HG03064 (cell line): Measurements from ENCODE around the gene OSBPL3.
A peak's percentile ranks its signal among the peaks of the same experiment; 100 is the strongest.

ENCODE experiments used
- ATAC-seq: cut with Tn5 transposase; IDR thresholded peaks from one replicate; pipeline ENCODE4 v1.9.1; 2021; ENCODE audit warnings: low read depth; ENCODE audit not compliant: unreplicated experiment

OSBPL3 gene

DNA sequence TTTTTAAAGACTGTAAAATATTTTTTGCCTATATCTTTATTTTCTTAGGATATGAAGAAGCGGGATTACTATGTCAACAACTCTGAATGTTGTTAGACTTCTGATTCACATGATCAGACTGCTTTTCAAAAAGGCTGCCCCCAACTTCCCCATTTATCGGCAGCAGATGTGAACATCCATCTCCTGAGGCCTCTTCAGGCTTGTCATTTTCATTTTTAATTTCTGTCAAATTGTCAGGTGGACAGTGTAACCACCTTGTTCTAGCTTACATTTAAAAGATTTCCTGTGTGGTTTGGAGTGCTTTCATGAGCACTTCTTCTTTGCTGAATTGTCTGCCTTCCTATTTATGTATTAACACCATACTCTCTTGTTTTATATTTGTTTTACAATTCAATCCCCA lies 143.9 kb downstream of the OSBPL3 start:
- peak; percentile 74 for ATAC-seq

DNA sequence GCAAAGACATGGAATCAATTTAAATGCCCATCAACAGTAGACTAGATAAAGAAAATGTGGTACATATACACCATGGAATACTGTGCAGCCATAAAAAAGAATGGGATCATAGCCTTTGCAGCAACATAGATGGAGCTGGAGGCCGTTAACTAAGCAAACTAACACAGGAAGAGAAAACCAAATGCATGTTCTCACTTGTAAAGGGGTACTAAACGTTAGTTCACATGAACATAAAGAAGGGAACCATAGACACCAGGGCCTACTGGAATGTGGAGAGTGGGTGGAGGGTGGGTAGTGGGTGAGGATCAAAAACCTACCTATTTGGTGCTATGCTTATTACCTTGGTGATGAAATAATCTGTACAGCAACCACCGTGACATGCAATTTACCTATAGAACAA lies 144.3 kb downstream of the OSBPL3 start:
- ATAC-seq: peak; percentile 17

DNA sequence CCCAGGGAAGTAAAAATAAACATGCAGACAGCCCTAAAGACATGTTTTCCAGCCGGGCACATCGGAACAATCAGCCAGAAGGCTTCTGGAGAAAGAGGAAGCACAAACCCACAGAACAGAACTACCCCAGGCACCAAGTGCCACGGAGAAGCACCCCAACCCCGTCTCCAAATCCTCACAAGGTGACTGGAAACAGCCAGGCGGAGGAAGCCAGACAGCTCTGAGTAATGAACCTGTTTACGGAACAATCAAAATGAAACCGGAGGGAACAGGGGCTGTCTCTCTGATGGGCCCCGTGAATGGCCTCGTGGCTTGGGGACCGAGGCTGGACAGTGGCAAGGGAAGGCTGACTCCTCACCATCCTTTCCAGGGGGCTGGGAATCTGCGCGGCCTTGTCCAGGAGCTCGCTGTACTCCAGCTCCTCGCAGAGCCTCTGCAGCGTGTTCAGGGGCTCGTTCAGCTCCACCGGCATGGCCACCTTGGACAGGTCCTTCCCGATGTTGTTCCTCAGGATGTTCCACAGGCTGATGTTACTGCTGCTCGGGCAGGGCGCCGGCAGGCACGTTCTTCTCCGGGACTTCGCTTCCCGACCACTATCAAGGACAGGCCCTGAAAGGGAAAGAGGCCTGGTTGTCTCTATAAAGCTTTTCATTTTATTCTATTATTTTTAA lies 145.7 kb downstream of the OSBPL3 start:
- ATAC-seq: peak; percentile 42

DNA sequence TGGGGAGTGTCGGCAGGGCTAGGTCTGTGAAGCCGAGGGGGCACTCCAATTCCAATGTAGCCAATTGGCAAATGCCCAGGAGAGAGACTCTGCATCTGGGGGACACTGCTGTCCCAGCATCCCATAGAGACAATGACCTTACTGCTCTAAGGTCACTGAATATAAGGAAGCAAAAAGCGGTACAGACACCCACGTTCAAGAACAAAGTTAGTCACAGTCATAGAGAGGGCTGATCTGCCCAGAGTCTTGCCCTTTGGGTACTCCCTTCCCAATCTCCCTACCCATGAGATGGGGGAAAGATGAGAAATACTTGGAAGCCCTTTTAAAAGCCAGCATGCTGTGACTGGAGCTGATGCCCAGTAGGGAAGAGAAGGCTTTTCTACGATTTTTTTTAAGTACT lies 146.4 kb downstream of the OSBPL3 start:
- ATAC-seq: no peak

DNA sequence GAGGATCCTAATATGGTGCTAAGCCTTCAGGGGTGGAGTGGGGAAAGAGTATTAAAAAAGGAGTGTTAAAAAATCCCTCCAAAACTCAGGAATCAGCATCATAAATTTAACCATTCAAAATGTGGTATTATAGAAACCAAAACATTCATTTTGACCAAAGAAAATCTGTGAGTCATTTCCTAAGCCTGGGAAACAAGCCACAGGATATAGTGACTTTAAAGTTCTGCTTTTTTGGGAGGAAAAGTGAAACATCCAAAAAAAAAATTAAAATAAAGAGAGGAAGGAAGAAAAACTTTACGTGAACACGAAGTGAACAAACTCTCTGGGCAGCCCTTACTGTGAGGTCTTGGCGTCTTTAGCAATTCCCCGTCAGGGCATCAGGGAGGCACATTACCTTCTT lies 148.7 kb downstream of the OSBPL3 start:
- no peak for ATAC-seq

DNA sequence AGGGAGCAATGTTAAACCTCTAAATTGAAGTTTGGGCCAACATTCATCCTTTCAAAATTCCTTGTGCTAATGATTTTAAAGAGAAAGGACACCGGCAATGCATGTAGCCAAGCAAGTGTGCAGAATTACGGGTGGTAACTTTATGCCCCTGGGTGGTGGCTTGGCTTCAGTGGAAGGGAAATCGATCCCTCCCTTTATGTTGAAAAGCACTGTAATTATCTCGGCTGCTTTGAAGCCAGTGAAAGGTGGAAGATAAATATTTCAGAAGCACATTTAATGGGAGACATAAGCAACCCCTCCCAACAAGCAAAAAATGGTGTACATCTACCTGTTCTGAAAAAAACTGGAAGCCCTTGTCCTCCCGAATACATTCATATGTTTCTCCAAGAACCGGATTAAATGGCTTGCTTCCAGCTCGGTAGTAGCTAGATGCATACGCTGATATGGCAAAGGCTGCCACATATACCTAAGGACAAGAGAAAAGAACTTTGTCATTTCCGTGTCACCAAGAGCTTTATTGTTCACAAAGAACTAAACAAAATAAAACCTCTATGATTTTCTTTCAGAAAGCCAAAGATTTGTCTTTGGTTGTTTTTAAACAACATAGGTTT lies 149.4 kb downstream of the OSBPL3 start:
- no peak for ATAC-seq

DNA sequence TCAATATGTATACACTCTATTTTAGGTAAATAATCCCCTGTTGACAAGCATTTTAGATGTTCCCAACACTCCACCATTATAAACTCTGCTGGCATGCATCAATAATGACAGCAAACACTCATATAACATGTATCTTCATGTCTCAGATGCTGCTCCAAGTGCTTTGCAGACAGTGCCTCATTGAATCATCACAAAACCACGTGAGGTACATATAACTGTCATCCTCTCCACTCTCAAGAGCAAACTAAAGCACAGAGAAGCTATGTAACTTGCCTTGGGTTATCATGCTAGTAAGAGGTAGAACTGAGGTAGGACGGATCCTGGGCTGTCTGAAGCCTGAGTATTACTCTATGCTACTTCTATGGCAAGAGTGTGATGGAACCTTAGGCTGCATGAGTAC lies 150.2 kb downstream of the OSBPL3 start:
- ATAC-seq: no peak

DNA sequence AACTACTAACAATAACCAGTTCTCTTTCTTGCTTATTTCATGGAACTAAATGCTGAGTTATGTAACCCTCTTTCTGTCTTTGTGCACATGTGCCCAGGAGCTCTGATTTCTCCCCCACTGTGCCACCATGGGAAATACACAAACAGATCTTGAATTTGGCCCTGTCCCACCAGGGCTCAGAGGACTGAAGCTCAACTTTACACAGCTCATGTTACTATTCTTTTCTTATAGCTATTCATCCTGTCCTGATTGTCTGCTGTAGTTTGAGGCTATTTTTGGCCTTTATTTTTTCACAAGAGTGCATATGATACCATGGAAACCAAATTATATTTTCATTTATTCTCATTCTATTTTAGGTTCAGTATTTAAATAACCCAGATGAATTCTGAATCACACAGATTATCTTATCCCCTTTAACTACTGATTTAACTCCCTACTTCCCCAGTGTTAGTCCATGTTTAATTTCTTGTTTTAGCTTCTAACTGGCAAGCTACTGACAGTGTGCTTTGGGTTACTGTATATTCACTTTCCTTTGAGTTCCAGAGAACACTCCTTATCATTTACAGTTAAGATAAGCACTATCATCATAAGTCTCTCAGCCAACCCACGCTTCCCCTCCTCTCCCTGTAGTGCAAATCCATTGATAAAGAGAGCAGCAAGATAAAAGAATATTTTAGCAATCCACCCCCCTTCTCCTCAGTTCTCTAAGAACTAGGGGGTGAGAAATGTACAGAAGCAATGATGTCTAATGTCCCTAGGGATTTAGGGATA lies 150.9 kb downstream of the OSBPL3 start:
- ATAC-seq: no peak

DNA sequence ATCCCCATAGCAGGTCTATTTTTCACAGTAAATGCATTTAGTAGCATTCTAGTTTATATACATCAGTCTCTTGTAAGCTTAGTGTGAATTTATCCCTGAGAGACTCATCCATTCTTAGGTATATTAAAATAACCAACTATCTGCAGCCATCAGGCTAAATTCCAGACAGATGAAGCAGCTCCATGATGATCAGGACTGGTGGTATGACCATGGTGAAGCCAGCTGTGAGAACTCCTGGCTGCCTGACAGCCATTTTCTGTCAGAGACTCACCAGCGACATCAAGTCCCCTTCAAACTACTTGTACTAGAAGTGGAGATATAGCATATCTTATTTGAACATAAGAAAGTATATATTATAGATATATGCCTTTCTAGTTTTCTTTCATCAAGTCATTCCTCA lies 152.4 kb downstream of the OSBPL3 start:
- ATAC-seq: no peak

DNA sequence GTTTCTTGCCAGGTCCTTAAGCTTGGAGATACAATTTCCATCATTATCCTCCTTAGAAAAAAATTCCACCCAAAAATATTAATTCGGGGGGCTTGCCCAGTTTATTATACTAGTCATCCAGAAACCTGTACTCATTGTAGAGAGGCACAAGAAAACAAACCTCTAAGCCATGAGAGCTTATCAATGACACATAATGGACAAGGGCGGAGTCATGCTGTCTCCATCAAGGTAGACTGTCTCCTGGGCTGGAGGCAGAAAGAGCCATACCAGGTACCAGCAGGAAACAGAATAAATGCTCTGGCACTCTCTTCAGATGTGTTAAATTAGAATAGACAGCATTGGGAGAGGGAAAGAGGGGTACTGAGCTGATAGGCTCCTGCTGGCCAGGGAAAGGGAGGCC lies 153.0 kb downstream of the OSBPL3 start:
- ATAC-seq: no peak

DNA sequence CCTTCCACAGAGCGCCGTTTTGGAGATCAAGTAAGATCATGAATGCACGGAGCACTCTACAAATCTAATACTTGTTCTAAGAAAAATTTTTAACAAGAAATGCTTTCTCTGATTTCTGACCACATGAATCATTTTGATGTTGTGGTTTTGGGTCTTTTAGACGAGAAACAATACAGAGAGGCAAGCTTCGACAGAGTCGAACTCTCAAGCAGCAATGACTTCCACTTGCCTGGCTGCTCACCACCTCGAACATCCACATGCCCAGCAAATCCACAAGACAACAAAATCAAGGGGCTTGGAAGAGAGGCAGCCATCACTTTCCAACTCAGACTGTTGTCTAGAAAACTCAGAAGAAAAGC lies 153.3 kb downstream of the OSBPL3 start:
- ATAC-seq: no peak

DNA sequence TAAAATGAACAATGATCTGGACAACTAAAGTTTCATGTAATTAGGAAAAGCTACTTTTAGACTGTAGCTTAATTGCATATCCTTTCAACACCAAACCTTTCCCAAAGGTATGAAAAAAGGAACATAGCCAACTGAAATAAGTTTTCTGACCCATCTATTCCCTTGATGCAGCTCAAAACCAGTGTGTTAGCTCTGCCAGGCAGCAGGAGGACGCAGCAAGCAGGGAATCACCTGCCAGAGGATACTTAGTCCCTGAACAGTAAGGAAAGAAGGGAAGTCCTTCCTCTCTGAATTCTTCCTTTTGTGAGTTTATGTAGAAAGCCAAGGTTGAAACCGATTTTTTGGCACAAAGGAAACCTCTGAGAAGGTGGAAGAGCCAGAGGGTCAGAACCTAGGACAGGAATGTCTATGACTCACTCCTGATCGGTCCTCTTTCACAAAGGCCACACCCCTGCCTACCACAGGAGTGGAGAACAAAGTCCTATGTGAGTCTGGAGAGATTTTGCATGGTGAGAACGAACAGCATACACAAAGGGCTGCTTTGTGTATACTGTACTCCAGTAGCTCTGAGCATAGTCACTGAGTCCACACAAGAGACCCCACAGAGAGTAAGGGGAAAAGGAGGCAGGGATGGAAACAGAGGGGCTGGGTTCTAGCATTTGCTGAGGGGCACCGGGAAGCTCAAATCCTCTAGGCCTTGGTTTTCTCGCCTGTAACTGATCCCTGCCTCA lies 153.9 kb downstream of the OSBPL3 start:
- no peak for ATAC-seq

DNA sequence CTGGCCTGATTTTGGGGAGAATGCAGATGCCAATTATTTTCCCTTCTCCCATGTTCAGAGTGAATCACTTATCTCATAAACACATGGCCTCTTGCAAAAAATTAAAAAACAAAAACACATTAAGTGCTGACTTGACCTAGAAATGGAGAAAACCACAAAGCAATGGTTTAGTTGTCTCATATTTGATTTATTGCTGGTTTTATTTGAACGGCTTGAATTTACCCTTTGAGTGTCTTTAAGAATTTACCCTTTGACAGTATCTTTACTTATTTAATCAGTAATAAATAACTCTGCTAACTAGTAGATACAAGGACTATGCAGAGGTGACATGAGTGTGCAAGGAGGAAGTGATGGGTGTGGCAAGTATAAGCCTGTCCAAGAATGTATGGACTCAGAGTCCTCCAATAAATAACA lies 154.6 kb downstream of the OSBPL3 start:
- no peak for ATAC-seq

DNA sequence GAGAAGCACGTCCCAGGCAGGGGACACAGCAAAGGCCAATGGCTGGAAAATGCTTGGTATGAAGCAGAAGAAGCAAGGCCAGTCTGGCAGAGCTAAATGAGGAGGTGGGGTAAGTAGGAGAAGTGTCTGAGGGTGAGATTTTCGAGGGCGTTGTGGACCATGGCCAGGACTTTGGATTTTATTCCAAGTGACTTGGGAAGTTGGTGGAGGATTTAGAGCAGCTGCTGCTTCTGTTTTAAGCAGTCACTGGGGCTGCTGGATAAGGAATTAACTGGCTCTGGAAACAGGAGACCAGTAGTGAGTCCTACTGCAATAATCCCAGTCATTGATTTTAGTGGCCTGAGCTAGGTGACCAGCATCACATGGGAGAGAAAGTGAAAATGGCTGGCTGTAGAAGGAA lies 155.1 kb downstream of the OSBPL3 start:
- ATAC-seq: no peak

DNA sequence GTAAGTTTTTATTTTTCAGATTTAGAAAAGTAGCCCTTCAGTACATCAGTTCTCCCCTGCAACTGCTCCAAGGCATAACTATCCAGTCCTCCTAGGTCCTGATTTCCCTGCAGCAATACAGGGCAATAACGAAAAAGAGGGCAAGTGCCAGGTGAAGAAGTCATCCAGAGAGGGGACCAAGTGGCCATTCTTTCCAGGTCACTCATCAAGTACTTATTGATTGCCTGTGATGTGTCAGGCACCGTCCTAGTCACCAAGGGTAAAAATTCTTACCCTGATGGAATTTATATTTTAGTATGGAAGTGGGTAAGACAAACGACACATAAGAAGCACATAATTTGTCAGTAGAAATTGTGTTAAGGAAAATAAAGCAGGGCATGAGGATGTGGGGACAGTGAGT lies 155.6 kb downstream of the OSBPL3 start:
- ATAC-seq: no peak

DNA sequence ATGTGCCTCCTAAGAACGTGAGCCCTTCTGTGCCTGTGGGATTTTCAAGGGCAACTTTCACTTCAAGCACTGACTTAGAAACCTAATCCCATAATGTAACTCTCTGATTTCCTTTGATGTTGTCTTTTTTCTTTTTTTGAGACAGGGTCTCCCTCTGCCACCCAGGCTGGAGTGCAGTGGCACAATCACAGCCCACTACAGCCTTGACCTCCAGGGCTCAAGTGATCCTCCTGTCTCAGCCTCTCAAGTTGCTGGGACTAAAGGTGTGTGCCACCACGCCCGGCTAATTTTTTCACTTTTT lies 158.3 kb downstream of the OSBPL3 start:
- no peak for ATAC-seq

DNA sequence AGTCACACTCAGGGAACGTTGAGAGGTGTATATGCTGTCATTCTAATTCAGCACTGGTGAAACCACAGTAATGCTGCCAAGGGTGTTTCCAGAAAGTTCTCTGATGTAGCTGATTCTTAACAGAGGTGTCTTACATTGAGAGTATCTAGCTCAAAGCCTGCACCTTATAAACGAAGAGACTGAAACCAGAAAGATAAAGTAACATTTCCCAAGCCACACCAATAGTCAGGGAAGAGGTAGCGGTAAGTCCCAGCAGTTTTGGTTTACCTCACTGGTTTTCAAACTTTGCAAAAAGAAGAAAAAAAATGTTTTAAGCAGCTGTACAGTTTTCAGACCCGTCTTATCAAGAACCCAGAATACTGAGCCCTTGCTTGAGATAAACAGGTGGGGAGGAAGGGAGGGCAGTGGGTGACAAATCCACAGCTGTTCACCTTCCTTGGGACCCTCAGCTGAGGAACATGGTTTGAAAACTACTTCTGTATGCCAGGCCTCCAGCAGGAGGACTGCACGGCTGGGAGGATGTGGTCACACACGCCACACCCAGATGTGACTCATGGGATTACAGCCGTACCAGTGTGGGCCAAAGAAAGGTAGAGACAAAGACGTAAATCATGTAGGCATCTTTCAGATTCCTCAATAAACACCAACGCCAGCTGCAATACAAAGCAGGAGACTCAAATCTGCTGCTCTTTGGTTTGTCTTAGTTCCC lies 158.8 kb downstream of the OSBPL3 start:
- ATAC-seq: peak; percentile 81

DNA sequence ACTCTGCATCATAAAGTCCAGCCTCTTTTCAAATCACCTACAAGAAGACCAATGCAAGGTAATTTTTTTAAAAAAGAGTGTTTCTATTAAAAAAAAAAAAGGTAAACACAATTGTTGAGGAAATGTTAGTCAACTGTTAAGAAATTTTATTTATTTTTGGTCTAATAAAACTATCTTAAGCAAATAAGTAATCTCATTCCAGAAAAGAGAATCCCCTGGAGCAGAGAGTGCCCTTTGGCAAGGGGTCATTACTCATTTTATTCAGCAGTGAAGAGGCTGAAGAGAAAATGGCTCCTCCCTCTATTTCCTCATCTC lies 159.3 kb downstream of the OSBPL3 start:
- ATAC-seq: no peak

DNA sequence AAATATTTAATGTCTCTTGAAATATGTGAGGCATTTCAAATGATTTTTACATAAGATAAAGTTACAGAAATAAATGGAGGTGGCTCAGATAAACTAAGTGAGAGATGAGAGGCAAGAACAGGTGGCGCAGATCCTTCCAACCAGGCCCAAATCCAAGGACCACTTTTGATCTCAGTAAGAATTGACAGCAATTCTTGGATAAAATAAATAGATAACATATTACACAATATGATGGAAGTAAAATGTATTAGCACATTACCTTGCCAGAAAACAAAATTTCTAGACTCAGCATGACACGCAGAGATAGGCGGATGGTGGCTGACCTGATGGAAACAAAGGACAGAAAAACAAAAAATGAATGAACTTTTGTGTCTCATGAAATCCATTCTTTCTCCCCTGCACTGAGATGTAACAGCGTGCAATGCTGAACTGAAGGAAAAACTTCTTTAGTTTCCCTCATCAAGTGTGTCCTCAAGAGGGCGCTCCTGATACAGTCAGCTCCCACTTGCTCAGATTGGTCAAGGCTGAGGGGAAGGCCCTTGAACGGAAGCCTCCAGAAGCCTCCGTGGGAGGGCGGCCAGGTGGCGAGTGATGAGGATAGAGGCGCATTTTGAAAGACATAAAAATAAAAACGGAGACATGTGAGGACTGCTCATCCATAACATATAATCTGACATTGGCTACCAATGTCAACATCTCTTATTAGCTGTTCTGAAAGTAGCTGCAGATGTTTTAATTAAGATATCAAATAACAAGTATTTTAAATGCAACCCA lies 159.9 kb downstream of the OSBPL3 start:
- ATAC-seq: peak; percentile 54

DNA sequence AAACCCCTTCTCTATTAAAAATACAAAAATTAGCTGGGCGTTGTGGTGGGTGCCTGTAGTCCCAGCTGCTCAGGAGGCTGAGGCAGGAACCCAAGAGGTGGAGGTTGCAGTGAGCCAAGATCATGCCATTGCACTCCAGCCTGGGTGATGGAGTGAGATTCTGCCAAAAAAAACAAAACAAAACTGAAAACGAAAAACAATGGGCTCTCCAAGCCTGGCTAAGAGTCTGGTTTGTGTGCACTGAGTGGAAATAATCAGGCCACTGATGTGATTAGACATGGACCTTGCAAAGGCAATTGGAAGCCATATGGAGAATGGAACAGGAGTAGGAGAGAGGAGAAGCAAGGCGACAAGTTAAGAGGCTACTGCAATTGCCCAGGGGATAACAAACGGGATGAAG lies 162.6 kb downstream of the OSBPL3 start:
- ATAC-seq: no peak
